Gastrocnemius medialis (tissue), 4 donors: ENCODE results near the gene HHATL. TPM values are rescaled to one million over a fixed set of nuclear protein-coding genes. Genes with fewer than 3 reads are reported as not detected.

ENCODE experiments used
- ATAC-seq, 2 donors: fragments of 150-250 bp; one replicate each; pipeline ENCODE4 v1.9.1; 2016
- DNase-seq, 2 donors: peaks; one replicate each; pipeline ENCODE4 v3.0.0-alpha.2; 2019
- H3K27ac ChIP-seq, 4 donors: fragments of 200-600 bp; sonication (generic); 1 replicate in 1 of 4; 2 replicates in 3 of 4; pipeline ENCODE4 v1.5.1; 2016 to 2018; ENCODE audit warnings: mild to moderate bottlenecking in 2 of 4, moderate library complexity in 1 of 4
- H3K27me3 ChIP-seq, 3 donors: fragments of 200-600 bp; sonication (generic) in 2 of 3; 1 replicate in 1 of 3; 2 replicates in 2 of 3; pipeline versions ENCODE4 v1.5.1 to v1.6.0; 2016 to 2019; ENCODE audit warnings: mild to moderate bottlenecking in 1 of 3, moderate library complexity in 1 of 3
- H3K36me3 ChIP-seq, 2 donors: fragments of 200-600 bp; sonication (generic) in 1 of 2; one replicate each; pipeline ENCODE4 v1.5.1; 2017 to 2018
- H3K4me1 ChIP-seq, 2 donors: fragments of 200-600 bp; sonication (generic) in 1 of 2; one replicate each; pipeline ENCODE4 v1.5.1; 2016 to 2017; ENCODE audit warnings: mild to moderate bottlenecking in 2 of 2
- H3K4me3 ChIP-seq, 4 donors: fragments of 200-600 bp; sonication (generic) in 3 of 4; 1 replicate in 1 of 4; 2 replicates in 3 of 4; pipeline ENCODE4 v1.5.1; 2016 to 2019; ENCODE audit warnings: mild to moderate bottlenecking in 2 of 4
- H3K9me3 ChIP-seq, 3 donors: fragments of 200-600 bp; sonication (generic) in 2 of 3; 1 replicate in 1 of 3; 2 replicates in 2 of 3; pipeline ENCODE4 v1.5.1; 2016 to 2019
- POLR2A ChIP-seq, 2 donors: fragments of 450-650 bp; IDR thresholded peaks; one replicate each; pipeline ENCODE4 v1.6.1; 2017; ENCODE audit warnings: antibody characterized with exemption in 2 of 2, mild to moderate bottlenecking in 2 of 2, moderate library complexity in 2 of 2
- in situ Hi-C, 4 donors: fragments of 200-750 bp; cut with MboI; loops; one replicate each; pipeline versions ENCODE4 v1.15.0 to v1.8.0; 2017; ENCODE audit warnings: low sequenced_read_pairs in 4 of 4
- intact Hi-C: fragments of 100-400 bp; cut with DNase I; formaldehyde crosslinking; loops from one replicate; pipeline ENCODE4 v1.15.1; 2023; ENCODE audit warnings: low total_unique reads
- total RNA-seq, 4 donors: library from RNA; depleted of rRNA; stranded (reverse); fragments of >200 nt; gene quantifications; one replicate each; pipeline versions ENCODE4 v1.1.0 to v1.2.3, GENCODE V29; 2016
- TF ChIP-seq, protein P1 (sequence below), 5 experiments: fragments of 450-650 bp in 3 of 5; fragments of 200-600 bp in 2 of 5; sonication (generic) in 2 of 5; IDR thresholded peaks in 4 of 5; conservative IDR thresholded peaks in 1 of 5; 1 replicate in 4 of 5; 2 replicates in 1 of 5; pipeline ENCODE4 v1.5.1; 2016 to 2019; ENCODE audit warnings: antibody characterized with exemption in 5 of 5, mild to moderate bottlenecking in 3 of 5, moderate library complexity in 3 of 5

The HHATL gene
- total RNA-seq, 4 donors from 2014 or later, result 78.0 to 309 (median 164) TPM

DNA sequence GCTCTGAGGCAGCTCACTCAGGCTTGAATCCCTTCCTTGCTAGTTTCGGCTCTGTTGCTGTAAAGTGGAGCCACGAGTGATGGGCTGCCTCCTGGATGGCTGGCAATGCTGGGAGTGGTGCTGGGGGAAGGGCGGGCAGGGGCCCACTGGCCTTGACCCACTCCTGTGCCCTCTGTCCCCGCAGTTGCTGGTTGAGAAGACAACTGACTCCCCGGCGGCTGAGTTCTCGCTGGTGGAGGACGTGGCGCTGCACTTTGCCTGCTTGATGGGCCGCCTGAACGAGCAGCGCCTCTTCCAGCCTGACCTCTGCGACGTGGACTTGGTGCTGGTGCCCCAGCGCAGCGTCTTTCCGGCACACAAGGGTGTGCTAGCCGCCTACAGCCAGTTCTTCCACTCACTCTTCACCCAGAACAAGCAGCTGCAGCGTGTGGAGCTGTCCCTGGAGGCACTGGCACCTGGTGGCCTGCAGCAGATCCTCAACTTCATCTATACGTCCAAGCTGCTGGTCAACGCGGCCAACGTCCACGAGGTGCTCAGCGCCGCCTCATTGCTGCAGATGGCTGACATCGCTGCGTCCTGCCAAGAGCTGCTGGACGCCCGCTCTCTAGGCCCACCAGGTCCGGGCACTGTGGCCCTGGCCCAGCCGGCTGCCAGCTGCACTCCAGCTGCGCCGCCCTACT, 44.4 kb downstream of the HHATL start:
- Histone ChIP-seq H3K4me1 (peaks cover 52 to 53% of the 10 kb centered on the region in 2 donors), H3K27ac (peak overlapping the region; percentile 87 to 100 (median 98)), H3K9me3 (no peaks in the 10 kb centered on the region), H3K36me3 (peaks cover 0 to 8% of the 10 kb centered on the region in 2 donors), H3K4me3 (no peak overlapping the region), H3K27me3 (no peaks in the 10 kb centered on the region)
- TF ChIP-seq, protein P1, sequence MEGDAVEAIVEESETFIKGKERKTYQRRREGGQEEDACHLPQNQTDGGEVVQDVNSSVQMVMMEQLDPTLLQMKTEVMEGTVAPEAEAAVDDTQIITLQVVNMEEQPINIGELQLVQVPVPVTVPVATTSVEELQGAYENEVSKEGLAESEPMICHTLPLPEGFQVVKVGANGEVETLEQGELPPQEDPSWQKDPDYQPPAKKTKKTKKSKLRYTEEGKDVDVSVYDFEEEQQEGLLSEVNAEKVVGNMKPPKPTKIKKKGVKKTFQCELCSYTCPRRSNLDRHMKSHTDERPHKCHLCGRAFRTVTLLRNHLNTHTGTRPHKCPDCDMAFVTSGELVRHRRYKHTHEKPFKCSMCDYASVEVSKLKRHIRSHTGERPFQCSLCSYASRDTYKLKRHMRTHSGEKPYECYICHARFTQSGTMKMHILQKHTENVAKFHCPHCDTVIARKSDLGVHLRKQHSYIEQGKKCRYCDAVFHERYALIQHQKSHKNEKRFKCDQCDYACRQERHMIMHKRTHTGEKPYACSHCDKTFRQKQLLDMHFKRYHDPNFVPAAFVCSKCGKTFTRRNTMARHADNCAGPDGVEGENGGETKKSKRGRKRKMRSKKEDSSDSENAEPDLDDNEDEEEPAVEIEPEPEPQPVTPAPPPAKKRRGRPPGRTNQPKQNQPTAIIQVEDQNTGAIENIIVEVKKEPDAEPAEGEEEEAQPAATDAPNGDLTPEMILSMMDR (IDR thresholded peaks at IDR 0.05 in 4 of 5, conservative IDR thresholded peaks at IDR 0.05 in 1 of 5), result no peak
- no peak for TF ChIP-seq POLR2A (IDR thresholded peaks at IDR 0.05)
- intact Hi-C loops, result no loop called here
- no peak for ATAC-seq
- in situ Hi-C loops, result loop anchor here in 2 of 4 donors (10.0 kb wide), 1 partner anchor 87 kb away; no protein-coding TSS in a partner anchor
- no peak for DNase-seq

- H3K9me3 ChIP-seq, result no peaks in the 10 kb centered on the region
- TF ChIP-seq, protein P1 (IDR thresholded peaks at IDR 0.05 in 4 of 5, conservative IDR thresholded peaks at IDR 0.05 in 1 of 5), result no peak
- no peak for TF ChIP-seq POLR2A (IDR thresholded peaks at IDR 0.05)
- H3K4me3 ChIP-seq, result no peak overlapping the region
- ATAC-seq (no peak), DNase-seq (no peak)
- H3K4me1 ChIP-seq, result peaks cover 57 to 59% of the 10 kb centered on the region in 2 donors
- no peaks in the 10 kb centered on the region for H3K27me3 ChIP-seq
- in situ Hi-C loops (loop anchor here in 2 of 4 donors (10.0 kb wide), 1 partner anchor 87 kb away; no protein-coding TSS in a partner anchor), intact Hi-C loops (no loop called here)
- H3K36me3 ChIP-seq, result peaks cover 0 to 8% of the 10 kb centered on the region in 2 donors
- peak overlapping the region; percentile 87 to 100 (median 98) for H3K27ac ChIP-seq
These were observed 44.9 kb downstream of the HHATL start for GRCh38 chr3:42657675-42658074.

- Histone ChIP-seq H3K9me3 (no peaks in the 10 kb centered on the region), H3K27me3 (no peaks in the 10 kb centered on the region), H3K4me1 (peaks cover 60 to 62% of the 10 kb centered on the region in 2 donors), H3K27ac (peak overlapping the region; percentile 87 to 100 (median 98)), H3K4me3 (no peak overlapping the region), H3K36me3 (peaks cover 0 to 8% of the 10 kb centered on the region in 2 donors)
- intact Hi-C loops (no loop called here), in situ Hi-C loops (loop anchor here in 2 of 4 donors (10.0 kb wide), 1 partner anchor 88 kb away; no protein-coding TSS in a partner anchor)
- no peak for DNase-seq
- ATAC-seq, result no peak
- TF ChIP-seq, protein P1 (IDR thresholded peaks at IDR 0.05 in 4 of 5, conservative IDR thresholded peaks at IDR 0.05 in 1 of 5), result no peak
- no peak for TF ChIP-seq POLR2A (IDR thresholded peaks at IDR 0.05)
These were observed 45.7 kb downstream of the HHATL start for GRCh38 chr3:42656680-42657610.

DNA sequence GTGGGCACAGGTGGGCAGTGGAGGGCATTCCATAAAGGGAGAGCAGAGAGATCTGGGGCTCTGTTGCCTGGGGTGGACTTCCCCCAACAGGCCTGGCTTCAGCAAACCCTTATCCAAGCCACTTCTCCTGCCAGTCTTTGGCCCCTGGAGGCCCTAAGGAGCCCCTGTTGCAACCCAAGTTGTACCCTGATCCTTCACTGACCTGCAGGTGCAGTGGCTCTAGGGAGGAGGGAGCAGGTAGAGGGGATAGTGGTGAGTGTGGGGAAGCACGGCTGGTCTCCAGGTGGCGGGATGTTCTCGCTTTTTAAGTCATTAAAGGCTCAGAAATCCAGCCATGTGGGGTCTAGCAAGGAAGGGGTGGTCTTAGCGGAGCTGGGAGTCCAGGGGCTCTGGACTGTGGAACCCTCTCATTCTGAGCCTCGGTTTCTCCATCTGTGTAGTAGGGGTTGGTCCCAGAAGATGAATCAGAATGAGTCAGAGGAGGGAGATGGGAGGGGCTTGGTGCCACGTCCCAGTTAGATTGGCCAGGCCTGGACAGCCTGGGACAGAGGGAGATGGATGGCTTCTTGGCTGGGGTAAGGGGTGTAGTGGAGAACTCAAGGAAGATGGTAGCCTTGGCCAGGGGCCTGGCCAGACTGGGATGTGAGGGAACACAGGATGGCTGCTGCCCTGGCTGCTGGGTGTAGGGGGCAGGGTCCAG, 46.5 kb downstream of the HHATL start:
- ATAC-seq (peak; percentile 25 to 43), DNase-seq (peak in 1 of 2 donors; percentile 78)
- in situ Hi-C loops, result loop anchor here in 2 of 4 donors (10.0 kb wide), 1 partner anchor 89 kb away; no protein-coding TSS in a partner anchor

More for the DNA sequence above, 46.5 kb downstream of the HHATL start:
- Histone ChIP-seq H3K9me3 (no peaks in the 10 kb centered on the region), H3K27ac (peak overlapping the region; percentile 87 to 100 (median 98)), H3K4me1 (peaks cover 55 to 62% of the 10 kb centered on the region in 2 donors), H3K36me3 (peaks cover 0 to 8% of the 10 kb centered on the region in 2 donors), H3K27me3 (no peaks in the 10 kb centered on the region), H3K4me3 (peak overlapping the region in 1 of 4 donors; percentile 68)
- TF ChIP-seq, protein P1 (IDR thresholded peaks at IDR 0.05 in 4 of 5, conservative IDR thresholded peaks at IDR 0.05 in 1 of 5), result no peak
- TF ChIP-seq POLR2A (IDR thresholded peaks at IDR 0.05), result no peak
- intact Hi-C loops, result loop anchor here (2.0 kb wide), 4 partner anchors 45 to 89 kb away; partner anchors contain the start of gene NKTR
